OCI-LY3 (cell line): ENCODE data around the gene MMP1.

ENCODE experiments used
- H2AFZ ChIP-seq: fragments of 200-600, 300-600 bp; shearing (Covaris generic); 2 replicates; pipeline ENCODE4 v1.6.0; 2014; ENCODE audit warnings: antibody characterized with exemption, low read depth, low read length
- H3K27ac ChIP-seq: fragments of 200-600, 300-600 bp; sonication (generic); 2 replicates; pipeline ENCODE4 v1.5.1; 2014; ENCODE audit warnings: mild to moderate bottlenecking, low read length, moderate library complexity, mixed read lengths
- H3K27me3 ChIP-seq: fragments of 200-600, 300-600 bp; sonication (generic); 2 replicates; pipeline ENCODE4 v1.6.1; 2014; ENCODE audit warnings: low read depth, low read length, mixed read lengths
- H3K36me3 ChIP-seq: fragments of 200-600, 300-600 bp; sonication (generic); replicated peaks from 2 replicates; pipeline ENCODE3; 2014; ENCODE audit warnings: low read depth, low read length, mixed read lengths
- H3K4me1 ChIP-seq: fragments of 300-600, 200-600 bp; sonication (generic); 2 replicates; pipeline ENCODE4 v1.6.1; 2014; ENCODE audit warnings: low read length, mixed read lengths
- H3K4me2 ChIP-seq: fragments of 200-600, 300-600 bp; sonication (generic); 2 replicates; pipeline ENCODE4 v1.6.1; 2014; ENCODE audit warnings: low read length, mixed read lengths
- H3K4me3 ChIP-seq: fragments of 300-600, 200-600 bp; sonication (generic); 2 replicates; pipeline ENCODE4 v1.5.1; 2014; ENCODE audit warnings: antibody characterized with exemption, mild to moderate bottlenecking, low read length, moderate library complexity
- H3K79me2 ChIP-seq: fragments of 300-600, 200-600 bp; shearing (Covaris generic); 2 replicates; pipeline ENCODE4 v1.6.1; 2014; ENCODE audit warnings: mild to moderate bottlenecking, low read length, mixed read lengths
- H3K9ac ChIP-seq: fragments of 300-600, 200-600 bp; shearing (Covaris generic); 2 replicates; pipeline ENCODE4 v1.6.0; 2014; ENCODE audit warnings: mild to moderate bottlenecking, low read length, moderate library complexity
- H3K9me3 ChIP-seq: fragments of 200-600, 300-600 bp; shearing (Covaris generic); 2 replicates; pipeline ENCODE4 v1.6.1; 2014; ENCODE audit warnings: low read length, mixed read lengths; ENCODE audit not compliant: insufficient read depth
- H4K20me1 ChIP-seq: fragments of 200-600, 300-600 bp; sonication (generic); 2 replicates; pipeline ENCODE4 v1.6.1; 2016; ENCODE audit warnings: low read length, mixed read lengths; ENCODE audit not compliant: insufficient read depth
- EZH2phosphoT487 ChIP-seq: fragments of 200-600 bp; shearing (Covaris generic); IDR thresholded peaks from 2 replicates; pipeline ENCODE4 v1.6.1; 2018; ENCODE audit warnings: antibody characterized with exemption, mixed run types, low read depth
- TF ChIP-seq, protein P1 (sequence below): fragments of 200-600, 300-600 bp; sonication (generic); IDR thresholded peaks from 2 replicates; pipeline ENCODE4 v1.5.1; 2014; ENCODE audit warnings: antibody characterized with exemption, low read length, low read depth

The MMP1 gene

DNA sequence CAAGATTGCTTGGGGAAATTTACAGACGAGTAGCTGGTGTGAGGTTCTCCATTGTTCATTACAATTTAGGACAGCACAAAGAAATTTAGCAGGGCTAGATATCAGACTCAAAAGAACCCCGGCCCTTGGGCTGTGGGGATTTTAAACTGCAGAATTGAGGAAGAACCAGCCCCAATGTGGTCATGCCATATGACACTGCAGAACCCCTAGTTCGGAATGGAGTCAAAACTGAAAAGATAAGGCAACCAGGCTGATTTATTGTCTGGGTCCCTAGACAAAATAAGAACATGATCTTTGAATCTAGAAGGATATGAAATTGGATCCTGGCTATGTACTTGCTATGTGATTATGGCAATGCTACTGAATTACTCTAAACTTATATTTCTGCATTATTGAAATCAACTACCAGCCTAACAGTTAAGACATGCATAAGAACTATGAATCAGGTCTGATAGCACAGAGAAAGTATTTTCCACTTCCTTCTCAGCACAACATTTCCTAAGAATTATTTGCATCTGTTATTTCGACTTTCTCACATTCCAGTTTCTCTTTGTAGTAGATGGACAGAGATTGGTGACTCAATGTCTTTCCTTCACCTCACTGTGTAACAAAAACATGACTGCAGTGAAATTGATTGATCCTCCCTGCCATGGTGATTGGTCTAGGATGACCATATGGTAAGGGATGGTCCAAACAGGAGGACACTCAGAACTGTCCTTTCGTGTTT, 32.2 kb upstream of the MMP1 start:
- no peaks in the 10 kb centered on the region for H3K79me2 ChIP-seq
- no peaks in the 10 kb centered on the region for H3K27me3 ChIP-seq
- H3K9ac ChIP-seq: no peak overlapping the region

DNA sequence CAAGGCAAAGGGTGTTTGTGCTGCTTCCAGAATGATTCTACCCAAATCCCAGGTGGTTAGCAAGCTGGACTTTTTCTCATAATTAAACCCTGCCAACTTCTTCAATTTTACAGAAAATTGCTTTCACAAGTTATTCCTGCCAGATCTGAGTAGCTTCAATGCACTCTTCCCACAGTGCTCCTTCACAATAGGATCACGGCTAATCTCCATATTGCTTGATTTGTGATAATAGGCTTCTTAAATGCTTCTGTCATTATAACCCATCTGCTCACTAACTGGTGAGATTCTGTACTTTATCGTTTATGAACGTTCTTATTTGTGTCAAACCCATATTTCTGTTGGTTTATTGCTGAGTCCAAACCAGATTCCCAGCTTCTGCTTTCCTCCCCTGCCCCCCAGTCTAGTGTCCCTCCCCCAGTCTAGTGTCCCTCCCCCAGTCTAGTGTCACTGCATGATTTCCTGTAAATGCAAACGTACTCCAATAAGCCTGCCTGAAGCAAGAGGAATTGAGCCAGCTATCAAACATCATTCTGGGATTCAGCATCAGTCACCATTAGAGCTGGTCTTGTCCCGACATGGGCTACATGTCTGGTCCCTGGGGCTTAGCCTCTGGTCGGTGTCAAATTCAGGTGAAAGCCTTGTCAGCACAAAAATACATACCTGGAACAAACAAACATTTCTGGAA, 31.5 kb upstream of the MMP1 start:
- no peak for TF ChIP-seq EZH2phosphoT487
- no peaks in the 10 kb centered on the region for H3K79me2 ChIP-seq
- no peak overlapping the region for H3K27ac ChIP-seq
- no peak overlapping the region for H3K9ac ChIP-seq
- H3K9me3 ChIP-seq: no peaks in the 10 kb centered on the region
- no peaks in the 10 kb centered on the region for H3K36me3 ChIP-seq
- H3K4me2 ChIP-seq: peak overlapping the region; percentile 30; the same call in 1 of the 2 replicates
- peaks cover 7% of the 10 kb centered on the region for H3K4me1 ChIP-seq
- H3K4me3 ChIP-seq: no peak overlapping the region
- no peak overlapping the region for H2AFZ ChIP-seq
- H4K20me1 ChIP-seq: no peaks in the 10 kb centered on the region
- no peaks in the 10 kb centered on the region for H3K27me3 ChIP-seq

More for the DNA sequence above, 32.2 kb upstream of the MMP1 start:
- no peak for TF ChIP-seq EZH2phosphoT487
- TF ChIP-seq, protein P1, sequence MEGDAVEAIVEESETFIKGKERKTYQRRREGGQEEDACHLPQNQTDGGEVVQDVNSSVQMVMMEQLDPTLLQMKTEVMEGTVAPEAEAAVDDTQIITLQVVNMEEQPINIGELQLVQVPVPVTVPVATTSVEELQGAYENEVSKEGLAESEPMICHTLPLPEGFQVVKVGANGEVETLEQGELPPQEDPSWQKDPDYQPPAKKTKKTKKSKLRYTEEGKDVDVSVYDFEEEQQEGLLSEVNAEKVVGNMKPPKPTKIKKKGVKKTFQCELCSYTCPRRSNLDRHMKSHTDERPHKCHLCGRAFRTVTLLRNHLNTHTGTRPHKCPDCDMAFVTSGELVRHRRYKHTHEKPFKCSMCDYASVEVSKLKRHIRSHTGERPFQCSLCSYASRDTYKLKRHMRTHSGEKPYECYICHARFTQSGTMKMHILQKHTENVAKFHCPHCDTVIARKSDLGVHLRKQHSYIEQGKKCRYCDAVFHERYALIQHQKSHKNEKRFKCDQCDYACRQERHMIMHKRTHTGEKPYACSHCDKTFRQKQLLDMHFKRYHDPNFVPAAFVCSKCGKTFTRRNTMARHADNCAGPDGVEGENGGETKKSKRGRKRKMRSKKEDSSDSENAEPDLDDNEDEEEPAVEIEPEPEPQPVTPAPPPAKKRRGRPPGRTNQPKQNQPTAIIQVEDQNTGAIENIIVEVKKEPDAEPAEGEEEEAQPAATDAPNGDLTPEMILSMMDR: no peak
- no peak overlapping the region for H3K27ac ChIP-seq
- H4K20me1 ChIP-seq: no peaks in the 10 kb centered on the region
- H2AFZ ChIP-seq: no peak overlapping the region
- peak overlapping the region; percentile 30; the same call in 1 of the 2 replicates for H3K4me2 ChIP-seq
- peaks cover 7% of the 10 kb centered on the region for H3K4me1 ChIP-seq
- H3K9me3 ChIP-seq: no peaks in the 10 kb centered on the region
- H3K4me3 ChIP-seq: no peak overlapping the region
- no peaks in the 10 kb centered on the region for H3K36me3 ChIP-seq

DNA sequence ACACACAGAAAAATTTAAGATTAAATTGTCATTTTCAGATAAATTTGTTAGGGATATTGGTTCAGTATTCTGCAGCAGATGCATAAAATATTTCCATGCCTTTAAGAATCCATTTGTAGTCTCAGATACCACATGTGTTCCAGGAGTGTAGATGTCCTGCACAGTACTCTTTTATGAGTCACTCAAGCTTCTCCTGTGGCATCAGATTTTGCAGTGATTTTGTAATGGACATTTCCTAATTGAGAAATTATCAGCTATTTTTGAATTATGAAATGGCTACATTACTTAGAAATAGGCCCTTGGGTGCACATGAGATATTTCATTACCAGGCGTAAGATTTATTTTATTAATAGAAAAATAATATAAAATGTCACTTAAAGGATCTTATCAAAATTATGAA, 26.6 kb upstream of the MMP1 start:
- H3K9ac ChIP-seq: no peak overlapping the region
- no peaks in the 10 kb centered on the region for H3K9me3 ChIP-seq
- H3K4me3 ChIP-seq: no peak overlapping the region
- no peaks in the 10 kb centered on the region for H3K79me2 ChIP-seq
- no peaks in the 10 kb centered on the region for H3K36me3 ChIP-seq
- H3K4me1 ChIP-seq: peaks cover under 1% of the 10 kb centered on the region; the same call in 1 of the 2 replicates
- TF ChIP-seq, protein P1: no peak
- no peak for TF ChIP-seq EZH2phosphoT487
- no peaks in the 10 kb centered on the region for H4K20me1 ChIP-seq
- no peak overlapping the region for H2AFZ ChIP-seq
- H3K27me3 ChIP-seq: no peaks in the 10 kb centered on the region
- H3K27ac ChIP-seq: no peak overlapping the region
- H3K4me2 ChIP-seq: no peak overlapping the region

DNA sequence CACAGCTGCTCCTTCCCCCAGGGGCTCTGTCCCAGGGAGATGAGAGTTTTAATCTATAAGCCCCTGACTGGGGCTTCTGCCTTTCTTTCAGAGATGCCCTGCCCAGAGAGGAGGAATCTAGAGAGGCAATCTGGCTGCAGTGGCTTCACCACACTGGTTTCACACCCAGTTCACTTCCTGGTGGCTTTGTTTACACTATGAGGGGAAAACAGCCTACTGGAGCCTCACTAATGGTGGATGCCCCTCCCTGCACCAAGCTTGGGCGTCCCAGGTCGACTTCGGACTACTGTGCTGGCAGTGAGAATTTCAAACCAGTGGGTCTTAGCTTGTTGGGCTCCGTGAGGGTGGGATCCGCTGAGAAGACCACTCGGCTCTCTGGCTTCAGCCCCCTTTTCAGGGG, 21.5 kb upstream of the MMP1 start:
- no peak overlapping the region for H3K27ac ChIP-seq
- H3K9ac ChIP-seq: no peak overlapping the region
- TF ChIP-seq, protein P1: no peak
- TF ChIP-seq EZH2phosphoT487: no peak
- H3K4me1 ChIP-seq: no peaks in the 10 kb centered on the region
- no peak overlapping the region for H2AFZ ChIP-seq
- H3K4me2 ChIP-seq: no peak overlapping the region
- no peaks in the 10 kb centered on the region for H3K9me3 ChIP-seq
- no peaks in the 10 kb centered on the region for H3K36me3 ChIP-seq
- no peaks in the 10 kb centered on the region for H4K20me1 ChIP-seq
- H3K79me2 ChIP-seq: no peaks in the 10 kb centered on the region
- H3K4me3 ChIP-seq: no peak overlapping the region
- no peaks in the 10 kb centered on the region for H3K27me3 ChIP-seq
